Neuronal stem cell (in vitro differentiated cells): Measurements from ENCODE around the gene MPPED1. TPM values are rescaled to one million over a fixed set of nuclear protein-coding genes. Genes with fewer than 3 reads are reported as not detected.

Experiments
- DNase-seq: peaks from one replicate; pipeline ENCODE4 v3.0.0-alpha.2; 2013; ENCODE audit warnings: low spot score
- H2AFZ ChIP-seq: one replicate; pipeline ENCODE4 v1.6.1; 2013; ENCODE audit warnings: mild to moderate bottlenecking, low read length, inconsistent platforms
- H2AK5ac ChIP-seq: 2 replicates; pipeline ENCODE4 v1.6.1; 2013; ENCODE audit warnings: low read depth, mild to moderate bottlenecking, inconsistent platforms, low read length, moderate library complexity, mixed read lengths
- H2BK120ac ChIP-seq: 2 replicates; pipeline ENCODE4 v1.6.1; 2013; ENCODE audit warnings: low read depth, mild to moderate bottlenecking, inconsistent platforms, low read length, moderate library complexity, mixed read lengths
- H2BK12ac ChIP-seq: one replicate; pipeline ENCODE4 v1.6.1; 2013; ENCODE audit warnings: low read length, inconsistent platforms
- H2BK15ac ChIP-seq: 2 replicates; pipeline ENCODE4 v1.6.1; 2013; ENCODE audit warnings: mild to moderate bottlenecking, low read length, inconsistent platforms, mixed read lengths
- H2BK5ac ChIP-seq: one replicate; pipeline ENCODE4 v1.6.1; 2013; ENCODE audit warnings: inconsistent platforms, mild to moderate bottlenecking, low read length, moderate library complexity
- H3K14ac ChIP-seq: one replicate; pipeline ENCODE4 v1.6.1; 2013; ENCODE audit warnings: low read length, inconsistent platforms
- H3K18ac ChIP-seq: 2 replicates; pipeline ENCODE4 v1.6.1; 2013; ENCODE audit warnings: low read length, inconsistent platforms
- H3K23ac ChIP-seq: 2 replicates; pipeline ENCODE4 v1.6.1; 2013; ENCODE audit warnings: low read depth, mild to moderate bottlenecking, mixed read lengths, low read length, inconsistent platforms; ENCODE audit not compliant: poor library complexity
- H3K27ac ChIP-seq: replicated peaks from 3 replicates; pipeline ENCODE4 v1.5.1; 2013; ENCODE audit warnings: low read length, inconsistent platforms
- H3K27me3 ChIP-seq, 3 experiments: 2 replicates each; pipeline ENCODE4 v1.6.1; 2013; ENCODE audit warnings: low read length in 3 of 3, mild to moderate bottlenecking in 2 of 3, inconsistent platforms in 1 of 3, low read depth in 1 of 3, mixed read lengths in 1 of 3, moderate library complexity in 1 of 3; ENCODE audit not compliant: control insufficient read depth in 3 of 3, insufficient read depth in 3 of 3
- H3K36me3 ChIP-seq, 2 donors: replicated peaks in 1 of 2; 2 replicates each; pipeline ENCODE4 v1.6.1; 2013; ENCODE audit warnings: low read length in 2 of 2; ENCODE audit not compliant: control insufficient read depth in 2 of 2, insufficient read depth in 2 of 2
- H3K4ac ChIP-seq: 2 replicates; pipeline ENCODE4 v1.6.1; 2013; ENCODE audit warnings: inconsistent platforms, mild to moderate bottlenecking, low read length, moderate library complexity
- H3K4me1 ChIP-seq, 2 donors: 1 replicate in 1 of 2; 2 replicates in 1 of 2; pipeline ENCODE4 v1.6.1; 2013; ENCODE audit warnings: low read length in 2 of 2, low read depth in 1 of 2; ENCODE audit not compliant: control insufficient read depth in 2 of 2, insufficient read depth in 1 of 2
- H3K4me2 ChIP-seq: one replicate; pipeline ENCODE4 v1.6.1; 2013; ENCODE audit warnings: mild to moderate bottlenecking, low read length, inconsistent platforms; ENCODE audit not compliant: insufficient read depth, poor library complexity, severe bottlenecking
- H3K4me3 ChIP-seq, 2 donors: 2 replicates each; pipeline ENCODE4 v1.5.1; 2013; ENCODE audit warnings: low read length in 2 of 2, mild to moderate bottlenecking in 2 of 2, inconsistent platforms in 1 of 2, moderate library complexity in 1 of 2
- H3K79me1 ChIP-seq: one replicate; pipeline ENCODE4 v1.6.1; 2013; ENCODE audit warnings: low read depth, mild to moderate bottlenecking, inconsistent platforms, low read length, moderate library complexity
- H3K9ac ChIP-seq: one replicate; pipeline ENCODE4 v1.6.1; 2013; ENCODE audit warnings: mild to moderate bottlenecking, low read depth, low read length, inconsistent platforms; ENCODE audit not compliant: poor library complexity
- H3K9me3 ChIP-seq, 2 donors: replicated peaks in 1 of 2; 2 replicates each; pipeline versions ENCODE3 to v1.6.1; 2013; ENCODE audit warnings: low read length in 2 of 2, mild to moderate bottlenecking in 2 of 2, inconsistent platforms in 1 of 2, low read depth in 1 of 2, mixed read lengths in 1 of 2, moderate library complexity in 1 of 2; ENCODE audit not compliant: control insufficient read depth in 2 of 2, insufficient read depth in 1 of 2
- H4K8ac ChIP-seq: one replicate; pipeline ENCODE4 v1.6.1; 2013; ENCODE audit warnings: low read depth, mild to moderate bottlenecking, inconsistent platforms, low read length, moderate library complexity
- H4K91ac ChIP-seq: one replicate; pipeline ENCODE4 v1.6.1; 2013; ENCODE audit warnings: low read length, low read depth, mild to moderate bottlenecking, inconsistent platforms; ENCODE audit not compliant: poor library complexity
- WGBS, 2 donors: extraction: QIAGEN DNeasy Blood & Tissue Kit; methylation state at CpG; one replicate each; pipeline ENCODE4 v1.1.7; 2013; ENCODE audit warnings: missing lambda C conversion rate in 2 of 2, mixed read lengths in 1 of 2; ENCODE audit not compliant: insufficient read length in 2 of 2, insufficient replicate concordance in 1 of 2; ENCODE audit errors: extremely low coverage in 2 of 2; 5-methylcytosine and 5-hydroxymethylcytosine counted together
- polyA plus RNA-seq, 2 experiments: library from polyadenylated mRNA; stranded (reverse); fragments of 200-250 nt; gene quantifications; one replicate each; pipeline ENCODE4 v1.2.3, GENCODE V29; 2013

The MPPED1 gene, protein sequence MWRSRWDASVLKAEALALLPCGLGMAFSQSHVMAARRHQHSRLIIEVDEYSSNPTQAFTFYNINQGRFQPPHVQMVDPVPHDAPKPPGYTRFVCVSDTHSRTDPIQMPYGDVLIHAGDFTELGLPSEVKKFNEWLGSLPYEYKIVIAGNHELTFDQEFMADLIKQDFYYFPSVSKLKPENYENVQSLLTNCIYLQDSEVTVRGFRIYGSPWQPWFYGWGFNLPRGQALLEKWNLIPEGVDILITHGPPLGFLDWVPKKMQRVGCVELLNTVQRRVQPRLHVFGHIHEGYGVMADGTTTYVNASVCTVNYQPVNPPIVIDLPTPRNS
- polyA plus RNA-seq (2013, experiment 1 of 2) = 37.3 TPM
- 37.4 TPM for polyA plus RNA-seq (2013, experiment 2 of 2)

DNA sequence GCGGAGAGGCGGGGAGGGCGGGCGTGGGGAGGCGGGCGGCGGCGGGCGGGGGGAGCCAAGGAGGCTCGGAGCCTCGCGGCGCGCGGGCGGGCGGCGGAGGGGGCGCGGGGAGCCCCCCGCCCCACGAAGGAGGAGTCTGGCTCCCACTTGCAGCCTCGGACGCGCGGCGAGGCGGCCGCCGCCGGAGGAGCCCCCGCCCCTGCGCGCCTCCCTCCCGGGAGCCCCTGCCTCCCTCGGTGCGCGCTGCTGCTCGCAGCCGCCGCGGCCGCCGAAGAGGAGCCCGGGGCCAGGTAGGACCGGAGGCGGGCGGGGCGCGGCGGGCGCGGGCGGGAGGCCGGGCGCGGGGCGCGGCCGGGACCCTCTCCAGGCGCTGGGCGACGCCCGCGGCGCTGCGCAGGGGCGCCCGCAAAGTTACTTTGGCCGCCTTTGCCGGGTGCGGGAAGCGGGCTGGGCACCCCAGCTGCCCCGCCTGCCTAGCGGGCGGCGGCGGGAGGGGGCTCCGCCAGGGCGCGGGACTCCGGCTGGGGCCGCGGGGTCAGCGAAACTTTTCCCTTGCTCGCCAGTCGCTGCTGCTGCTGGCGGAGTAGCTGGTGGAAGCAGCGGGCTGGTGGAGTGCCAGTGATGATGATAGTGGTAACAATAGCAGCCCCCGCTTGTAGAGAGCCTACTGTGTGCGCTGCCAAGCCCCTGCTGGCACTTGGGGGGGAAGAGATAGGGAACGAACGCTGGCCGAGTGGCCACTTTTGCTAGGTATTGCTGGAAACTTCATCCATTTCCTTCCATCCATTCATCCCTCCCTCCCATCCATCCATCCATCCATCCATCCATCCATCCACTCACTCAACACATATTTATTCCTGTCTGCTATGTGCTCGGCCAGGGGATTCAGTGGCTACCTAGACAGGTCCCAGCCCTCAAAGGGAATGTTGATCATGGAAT lies at the start of gene MPPED1:
MPPED1 (plus strand) TSS at position 146 of the 939 bp plus-strand sequence. CDS start 12,972 bp downstream, outside the sequence.
- peaks cover 3% of the 10 kb centered on the region for H3K79me1 ChIP-seq
- H3K18ac ChIP-seq = peak within 1 kb of the TSS; percentile 93
- H4K8ac ChIP-seq = no peak within 1 kb of the TSS
- peak within 1 kb of the TSS; percentile 77 for H3K27ac ChIP-seq
- H2AK5ac ChIP-seq = peak within 1 kb of the TSS; percentile 95
- H3K23ac ChIP-seq = peak within 1 kb of the TSS; percentile 59
- DNase-seq = no peak
- H3K4me1 ChIP-seq = peaks cover 0 to 43% of the 10 kb centered on the region in 2 donors
- peak within 1 kb of the TSS; percentile 35 for H2AFZ ChIP-seq
- peak within 1 kb of the TSS; percentile 94 for H3K4me2 ChIP-seq
- H2BK12ac ChIP-seq = peak within 1 kb of the TSS; percentile 50
- H2BK5ac ChIP-seq = peak within 1 kb of the TSS; percentile 79
- peak within 1 kb of the TSS; percentile 92 for H2BK120ac ChIP-seq
- peak within 1 kb of the TSS; percentile 82 for H2BK15ac ChIP-seq
- H3K9ac ChIP-seq = peak within 1 kb of the TSS; percentile 92
- H3K36me3 ChIP-seq = no peaks in the 10 kb centered on the region
- H3K4ac ChIP-seq = peak within 1 kb of the TSS; percentile 59
- H3K9me3 ChIP-seq = no peaks in the 10 kb centered on the region
- peak within 1 kb of the TSS; percentile 43 for H3K14ac ChIP-seq
- peak within 1 kb of the TSS; percentile 74 for H4K91ac ChIP-seq
- peak within 1 kb of the TSS; percentile 9 to 82 for H3K4me3 ChIP-seq
- peaks cover 0 to 89% (median 4%) of the 10 kb centered on the region in 3 experiments for H3K27me3 ChIP-seq
- WGBS, 2 donors = no CpG with 5 or more reads among the region's 95 CpGs

DNA sequence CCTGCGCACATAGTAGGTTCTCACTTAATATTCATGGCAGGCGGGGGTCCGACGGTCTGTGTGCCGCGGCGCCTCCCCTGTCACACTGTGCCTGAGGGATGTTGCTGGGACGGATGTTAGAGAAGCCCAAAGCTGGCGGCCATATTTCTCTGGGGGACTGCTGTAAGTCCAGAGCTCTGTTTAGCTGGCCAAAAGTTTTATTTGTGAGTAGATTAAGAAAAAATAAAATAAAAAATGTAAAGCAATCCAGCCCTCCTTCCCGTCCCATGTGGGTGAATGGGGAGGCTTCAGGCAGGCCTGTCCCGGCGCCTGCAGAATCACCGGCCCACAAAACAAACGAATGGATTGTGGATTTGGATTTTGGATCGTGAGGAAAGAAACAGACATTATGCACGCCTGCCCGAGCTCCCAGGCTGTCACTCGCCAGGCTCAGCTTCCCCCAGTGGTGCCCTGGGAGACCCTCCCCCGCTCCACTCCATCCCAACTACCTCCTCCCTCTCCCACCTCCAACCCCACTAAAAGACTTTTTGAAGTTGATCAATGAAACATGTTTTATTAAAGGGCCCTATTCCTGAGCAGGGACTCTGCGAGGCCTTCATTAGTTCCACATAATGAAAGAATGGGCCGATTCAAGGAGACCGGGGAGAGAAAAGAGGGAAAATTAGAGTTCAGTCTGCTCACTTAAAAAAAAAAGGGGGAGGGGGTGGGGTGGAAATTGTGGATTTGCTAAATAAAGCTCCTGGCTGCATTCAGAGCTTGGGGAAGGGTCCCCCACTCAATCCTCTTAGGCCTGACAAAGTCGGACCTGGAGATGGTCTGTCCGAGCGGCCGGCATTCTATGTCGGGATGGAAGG lies 48.3 kb upstream of the MPPED1 start:
- Histone ChIP-seq H2BK12ac (no peak overlapping the region), H3K9me3 (no peaks in the 10 kb centered on the region), H4K91ac (peak overlapping the region; percentile 92), H2AFZ (peak overlapping the region; percentile 40), H2BK5ac (peak overlapping the region; percentile 91), H4K8ac (no peak overlapping the region), H3K4ac (no peak overlapping the region), H3K14ac (no peak overlapping the region), H3K4me3 (no peak overlapping the region), H3K4me1 (peaks cover 2 to 11% of the 10 kb centered on the region in 2 donors), H2AK5ac (peak overlapping the region; percentile 61), H3K36me3 (no peaks in the 10 kb centered on the region), H3K79me1 (no peaks in the 10 kb centered on the region), H3K4me2 (peak overlapping the region; percentile 42), H2BK15ac (no peak overlapping the region), H3K27ac (peak overlapping the region; percentile 100), H3K23ac (no peak overlapping the region), H3K9ac (no peak overlapping the region), H2BK120ac (peak overlapping the region; percentile 90), H3K27me3 (no peaks in the 10 kb centered on the region), H3K18ac (peak overlapping the region; percentile 94)
- WGBS, 2 donors = no CpG with 5 or more reads among the region's 27 CpGs
- no peak for DNase-seq

DNA sequence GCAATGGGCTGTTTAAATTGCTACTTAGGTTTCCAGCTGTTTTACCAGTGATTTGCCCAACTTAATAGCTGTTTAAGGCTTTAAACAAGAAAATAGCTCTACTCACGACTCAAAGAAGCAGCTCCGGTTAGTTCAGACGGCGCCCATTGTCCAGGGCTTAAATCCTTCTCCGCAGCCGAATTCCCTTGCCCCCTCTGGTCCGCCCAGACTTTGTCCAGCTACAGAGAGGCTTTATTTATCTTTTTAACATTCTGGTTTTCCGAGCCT lies 47.7 kb upstream of the MPPED1 start:
- no peak overlapping the region for H4K8ac ChIP-seq
- H2AFZ ChIP-seq = no peak overlapping the region
- no peaks in the 10 kb centered on the region for H3K79me1 ChIP-seq
- no peak overlapping the region for H3K23ac ChIP-seq
- H3K4me1 ChIP-seq = peaks cover 2 to 11% of the 10 kb centered on the region in 2 donors
- no peaks in the 10 kb centered on the region for H3K9me3 ChIP-seq
- no peak overlapping the region for H3K4ac ChIP-seq
- H3K27ac ChIP-seq = peak overlapping the region; percentile 100
- H2BK120ac ChIP-seq = no peak overlapping the region
- H3K9ac ChIP-seq = no peak overlapping the region
- no peak overlapping the region for H4K91ac ChIP-seq
- no peaks in the 10 kb centered on the region for H3K36me3 ChIP-seq
- H2AK5ac ChIP-seq = no peak overlapping the region
- no peak overlapping the region for H2BK15ac ChIP-seq
- H3K4me2 ChIP-seq = peak overlapping the region; percentile 42
- no CpG with 5 or more reads among the region's 8 CpGs for WGBS, 2 donors
- no peak overlapping the region for H3K14ac ChIP-seq
- peak; percentile 87 for DNase-seq
- no peaks in the 10 kb centered on the region for H3K27me3 ChIP-seq
- H3K18ac ChIP-seq = no peak overlapping the region
- H2BK5ac ChIP-seq = no peak overlapping the region
- H3K4me3 ChIP-seq = no peak overlapping the region
- no peak overlapping the region for H2BK12ac ChIP-seq
